IgD-negative memory B cell (primary cell): ENCODE data around the gene THSD4. TPM values are rescaled to one million over a fixed set of nuclear protein-coding genes. Genes with fewer than 3 reads are reported as not detected.

ENCODE experiments used
- H3K27ac Mint-ChIP-seq, 3 donors: one replicate each; pipeline ENCODE4 v1.8.0; 2020 to 2022; ENCODE audit warnings: mild to moderate bottlenecking in 3 of 3, mixed read lengths in 3 of 3, moderate library complexity in 1 of 3
- H3K27me3 Mint-ChIP-seq: one replicate; pipeline ENCODE4 v1.8.0; 2021; ENCODE audit warnings: mixed read lengths
- H3K36me3 Mint-ChIP-seq: one replicate; pipeline ENCODE4 v1.8.0; 2020; ENCODE audit warnings: mild to moderate bottlenecking, mixed read lengths
- H3K4me1 Mint-ChIP-seq, 3 donors: one replicate each; pipeline ENCODE4 v1.8.0; 2020 to 2022; ENCODE audit warnings: mixed read lengths in 3 of 3, mild to moderate bottlenecking in 1 of 3
- H3K4me3 Mint-ChIP-seq, 4 donors: one replicate each; pipeline ENCODE4 v1.8.0; 2020 to 2022; ENCODE audit warnings: mild to moderate bottlenecking in 4 of 4, mixed read lengths in 4 of 4, moderate library complexity in 3 of 4
- H3K9me3 Mint-ChIP-seq, 3 donors: one replicate each; pipeline ENCODE4 v1.8.0; 2020 to 2021; ENCODE audit warnings: mixed read lengths in 3 of 3, mild to moderate bottlenecking in 1 of 3
- polyA plus RNA-seq: library from polyadenylated mRNA; unstranded; fragments of 300-500 nt; fragmentation: Illumina TruSeq; gene quantifications from one replicate; pipeline ENCODE4 v1.2.3, GENCODE V29; 2021

The THSD4 gene
- polyA plus RNA-seq, 1 donor from 2014 or later = not detected

DNA sequence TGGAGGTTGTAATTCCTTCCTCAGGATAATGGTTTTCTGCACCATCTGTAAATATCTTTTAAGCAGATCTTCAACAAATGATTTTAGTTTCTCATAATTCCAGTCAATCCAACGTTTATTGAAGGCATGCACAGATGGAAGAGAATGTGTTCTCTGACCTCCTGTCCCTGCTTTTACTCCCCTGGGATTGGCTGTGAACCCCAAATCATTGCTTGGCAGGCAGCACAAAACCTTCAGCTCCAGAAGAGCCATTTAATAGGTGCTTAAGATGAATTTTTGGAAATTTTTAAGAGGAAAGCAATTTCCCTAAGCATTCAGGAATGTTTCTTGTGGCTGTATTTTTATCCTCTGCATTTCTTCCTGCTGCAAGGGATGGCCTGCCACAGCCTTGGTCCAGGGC, 25.5 kb upstream of the THSD4 start:
- Mint-ChIP-seq H3K4me3 (no peak overlapping the region), H3K9me3 (peaks cover 2 to 17% (median 12%) of the 10 kb centered on the region in 3 donors), H3K4me1 (no peaks in the 10 kb centered on the region), H3K27me3 (no peaks in the 10 kb centered on the region), H3K36me3 (no peaks in the 10 kb centered on the region), H3K27ac (no peak overlapping the region)

DNA sequence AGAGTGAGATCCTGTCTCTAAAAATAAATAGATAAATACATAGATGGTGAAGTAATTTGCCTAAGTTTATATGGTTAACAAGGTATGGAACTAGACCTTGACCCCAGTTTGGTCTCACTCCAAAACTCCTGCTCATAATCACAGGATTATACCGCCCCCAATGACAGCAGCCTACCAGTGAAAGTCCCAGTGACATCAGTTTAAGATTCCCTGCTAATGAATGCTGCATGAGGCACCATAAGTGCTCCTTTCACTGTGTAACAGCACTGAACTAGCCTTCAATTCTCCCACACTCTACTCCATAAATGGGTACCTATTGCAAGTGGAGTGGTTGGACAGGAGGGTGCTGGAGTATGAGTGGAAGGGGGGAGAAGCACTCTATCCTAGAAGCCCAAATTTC, 23.7 kb upstream of the THSD4 start:
- no peaks in the 10 kb centered on the region for H3K27me3 Mint-ChIP-seq
- H3K4me1 Mint-ChIP-seq = no peaks in the 10 kb centered on the region
- peaks cover 2 to 19% (median 12%) of the 10 kb centered on the region in 3 donors for H3K9me3 Mint-ChIP-seq

DNA sequence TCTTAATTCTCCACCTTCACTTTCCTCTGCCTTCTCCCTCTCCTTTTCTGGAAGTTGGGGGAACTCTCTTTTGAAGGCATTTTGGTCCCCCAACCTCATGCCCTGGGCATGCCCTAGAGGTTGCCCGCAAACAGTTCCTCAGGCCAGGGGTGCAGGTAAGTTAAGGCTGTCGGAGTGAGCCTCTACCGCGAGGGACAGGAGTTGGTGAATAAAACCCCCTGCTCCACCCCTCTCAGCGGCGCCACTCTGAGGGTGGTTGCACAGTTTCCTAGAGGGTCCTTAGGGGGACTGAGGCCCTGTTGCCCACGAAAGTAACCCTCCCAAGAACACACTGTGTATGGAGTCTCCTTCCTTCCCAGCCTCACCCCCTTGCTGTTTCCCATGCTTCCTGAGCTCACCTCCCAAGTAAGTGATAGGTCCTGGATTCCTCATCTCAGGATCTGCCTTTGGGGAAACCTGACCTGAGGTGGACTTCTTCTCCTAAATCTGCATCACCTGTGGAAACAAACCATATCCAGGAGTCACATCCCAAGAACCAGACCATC, 23.1 kb upstream of the THSD4 start:
- no peaks in the 10 kb centered on the region for H3K27me3 Mint-ChIP-seq
- H3K4me3 Mint-ChIP-seq = no peak overlapping the region
- no peak overlapping the region for H3K27ac Mint-ChIP-seq
- no peaks in the 10 kb centered on the region for H3K4me1 Mint-ChIP-seq
- peaks cover 0 to 18% (median 12%) of the 10 kb centered on the region in 3 donors for H3K9me3 Mint-ChIP-seq
- H3K36me3 Mint-ChIP-seq = no peaks in the 10 kb centered on the region

More for the DNA sequence above, 23.7 kb upstream of the THSD4 start:
- Mint-ChIP-seq H3K4me3 (peak overlapping the region in 1 of 4 donors; percentile 28), H3K36me3 (no peaks in the 10 kb centered on the region), H3K27ac (no peak overlapping the region)

DNA sequence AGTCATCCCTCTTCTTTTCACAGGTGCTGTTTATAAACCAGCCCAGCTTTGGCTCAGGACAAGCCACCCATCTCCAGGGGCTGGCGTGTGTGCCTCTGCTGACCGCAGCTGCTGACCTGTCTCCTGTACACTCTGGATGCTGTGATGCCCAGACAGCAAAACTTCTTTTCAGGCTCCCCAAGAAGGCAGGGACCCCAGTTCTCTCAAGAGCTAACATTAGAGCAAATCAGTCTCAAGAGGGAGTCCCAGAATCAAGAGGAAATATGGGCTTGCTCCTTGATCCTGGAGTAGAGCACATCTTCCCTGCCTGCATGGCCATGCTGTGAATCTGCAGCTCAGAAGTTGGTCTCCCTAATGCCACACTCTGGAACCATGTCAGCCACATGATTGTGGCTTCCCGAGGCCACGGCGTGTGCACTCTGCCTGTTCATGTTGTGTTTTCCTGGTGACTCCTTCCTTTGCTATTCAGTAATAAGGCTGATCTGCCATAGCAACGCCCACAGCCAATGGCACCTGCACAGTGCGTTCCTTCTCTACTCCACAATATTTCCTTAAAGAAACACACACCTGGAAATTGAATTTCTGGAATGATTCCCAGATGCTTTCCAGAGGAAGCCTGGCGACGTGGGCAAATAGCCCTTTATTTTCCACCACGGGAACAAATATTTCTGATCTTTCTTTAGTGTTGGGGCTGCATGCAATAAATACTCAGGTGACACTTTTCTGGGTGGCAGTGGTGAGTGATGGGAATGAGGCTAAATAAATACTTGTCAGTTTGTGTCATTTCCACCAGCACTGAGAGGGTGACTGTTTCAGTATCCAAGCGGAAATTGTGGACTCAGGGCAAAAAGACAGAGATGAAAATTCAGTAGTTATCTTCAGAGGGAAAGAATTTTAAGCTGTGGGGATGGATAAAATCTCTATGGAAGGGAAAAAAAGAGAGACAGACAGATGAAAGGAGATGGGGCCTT, 21.9 kb upstream of the THSD4 start:
- Mint-ChIP-seq H3K27me3 (no peaks in the 10 kb centered on the region), H3K27ac (peak overlapping the region in 1 of 3 donors; percentile 46), H3K4me3 (no peak overlapping the region), H3K9me3 (peaks cover 0 to 16% (median 10%) of the 10 kb centered on the region in 3 donors), H3K4me1 (no peaks in the 10 kb centered on the region), H3K36me3 (no peaks in the 10 kb centered on the region)

DNA sequence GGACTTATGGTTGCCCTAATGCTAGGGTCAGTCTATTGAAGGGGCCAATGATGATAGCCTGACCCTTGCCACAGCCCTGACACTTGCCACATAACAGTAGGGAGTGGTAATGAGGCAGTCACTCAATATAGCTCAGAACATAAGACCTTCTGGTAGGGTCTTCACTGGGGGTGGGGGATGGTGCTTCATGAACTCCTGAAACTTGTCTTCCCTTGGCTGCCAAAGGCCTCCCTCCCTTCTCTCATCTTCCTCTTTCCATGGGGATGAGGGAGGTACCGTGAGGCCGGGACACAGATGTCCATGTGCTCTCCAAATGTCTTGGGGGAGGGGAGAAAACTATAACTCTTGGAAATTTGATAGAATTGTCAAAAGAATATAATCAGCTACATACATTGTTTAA, 21.1 kb upstream of the THSD4 start:
- H3K36me3 Mint-ChIP-seq = no peaks in the 10 kb centered on the region
- no peak overlapping the region for H3K4me3 Mint-ChIP-seq
- H3K9me3 Mint-ChIP-seq = peaks cover 0 to 8% (median 4%) of the 10 kb centered on the region in 3 donors
- H3K27ac Mint-ChIP-seq = no peak overlapping the region
- H3K4me1 Mint-ChIP-seq = no peaks in the 10 kb centered on the region
- H3K27me3 Mint-ChIP-seq = peaks cover 2% of the 10 kb centered on the region

DNA sequence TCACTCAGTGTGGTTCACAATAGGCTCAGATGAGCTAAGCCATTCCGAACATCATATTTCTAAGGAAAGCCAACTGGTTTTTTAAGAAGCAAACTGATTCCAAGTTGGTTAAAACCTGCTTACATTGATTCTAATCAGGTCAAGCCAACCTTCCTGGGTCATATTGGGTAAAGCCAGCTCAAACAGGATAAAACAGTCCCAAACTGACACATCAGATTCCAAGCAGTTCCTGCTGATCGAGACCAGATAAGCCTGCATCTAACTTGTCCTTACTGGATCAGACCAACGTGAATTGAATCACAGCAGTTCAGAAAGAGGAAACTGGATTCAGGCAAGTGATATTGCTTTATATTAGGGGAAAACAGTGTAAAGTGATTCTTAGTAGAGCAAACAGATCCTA, 18.6 kb upstream of the THSD4 start:
- peaks cover 2% of the 10 kb centered on the region for H3K27me3 Mint-ChIP-seq
- no peak overlapping the region for H3K4me3 Mint-ChIP-seq
- H3K36me3 Mint-ChIP-seq = no peaks in the 10 kb centered on the region
- H3K27ac Mint-ChIP-seq = no peak overlapping the region
- no peaks in the 10 kb centered on the region for H3K4me1 Mint-ChIP-seq
- H3K9me3 Mint-ChIP-seq = peaks cover 0 to 4% (median 4%) of the 10 kb centered on the region in 3 donors

DNA sequence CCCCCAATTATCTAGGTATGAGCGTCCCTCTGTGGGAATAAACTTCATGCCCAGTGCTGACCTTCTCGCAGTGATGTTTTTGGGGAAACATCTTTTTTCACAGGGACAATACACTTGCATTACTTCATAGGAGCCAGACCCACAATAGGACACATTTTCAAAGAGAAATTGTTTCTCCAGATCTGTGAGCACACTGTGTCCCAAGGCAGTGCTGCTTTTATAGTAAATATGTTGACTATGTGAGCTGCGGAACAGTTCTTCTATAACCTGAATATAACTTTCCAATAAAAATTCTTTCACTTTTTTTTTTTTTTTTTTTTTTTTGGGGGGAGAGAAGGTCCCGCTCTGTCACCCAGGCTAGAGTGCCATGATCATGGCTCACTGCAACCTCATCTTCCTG, 17.4 kb upstream of the THSD4 start:
- Mint-ChIP-seq H3K9me3 (peaks cover 0 to 4% (median 3%) of the 10 kb centered on the region in 3 donors), H3K27ac (no peak overlapping the region), H3K36me3 (no peaks in the 10 kb centered on the region), H3K4me1 (no peaks in the 10 kb centered on the region), H3K4me3 (no peak overlapping the region), H3K27me3 (peaks cover 2% of the 10 kb centered on the region)

DNA sequence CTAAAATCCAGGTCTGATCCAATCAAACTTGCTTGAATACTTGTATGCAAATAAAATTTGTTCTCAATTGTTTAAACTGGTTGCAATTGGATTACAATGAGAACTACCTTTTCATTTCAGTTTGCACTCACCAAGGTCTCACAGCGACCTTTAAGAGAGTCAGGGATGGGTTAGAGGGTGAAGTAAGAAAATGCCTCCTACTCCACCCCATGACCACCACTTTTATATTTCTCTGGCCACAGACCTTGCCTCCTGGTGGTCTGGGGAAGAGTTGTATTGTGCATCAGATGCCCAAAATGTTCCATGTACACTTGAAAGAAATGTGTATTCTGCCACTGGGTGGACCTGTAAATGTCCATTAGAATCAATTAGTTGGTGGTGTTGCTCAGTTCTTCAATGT, 16.4 kb upstream of the THSD4 start:
- H3K4me3 Mint-ChIP-seq = no peak overlapping the region

DNA sequence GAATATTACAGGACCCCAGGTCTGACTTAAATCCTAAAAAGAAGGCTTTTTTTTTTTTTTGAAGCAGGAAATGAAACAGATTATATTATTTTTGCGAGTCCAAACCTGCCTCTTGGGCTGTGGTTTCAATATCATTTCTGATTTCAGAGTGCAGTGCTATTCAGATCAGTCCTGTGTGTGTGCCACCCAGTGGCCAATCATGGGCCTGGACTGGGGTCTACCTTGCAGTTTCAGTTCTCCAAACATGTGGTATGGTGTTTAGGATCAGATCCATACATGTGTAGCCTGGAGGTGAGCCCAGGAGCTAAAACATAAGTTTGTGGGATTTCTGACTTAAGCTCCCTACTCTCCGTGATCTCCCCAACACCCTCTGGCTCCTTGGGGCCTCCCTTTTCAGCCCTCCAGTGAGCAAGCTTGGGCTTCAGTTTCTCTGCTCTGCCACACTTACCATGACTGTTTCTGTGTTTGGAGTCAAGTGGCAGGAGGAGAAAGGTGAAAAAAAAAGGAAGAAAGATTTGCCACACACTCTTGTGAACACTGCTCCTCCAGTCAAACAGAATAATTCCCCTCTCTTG, 12.1 kb upstream of the THSD4 start:
- H3K27me3 Mint-ChIP-seq = peaks cover 2% of the 10 kb centered on the region
- H3K4me3 Mint-ChIP-seq = no peak overlapping the region
- H3K9me3 Mint-ChIP-seq = peaks cover 0 to 6% (median 0%) of the 10 kb centered on the region in 3 donors
- no peak overlapping the region for H3K27ac Mint-ChIP-seq
- no peaks in the 10 kb centered on the region for H3K4me1 Mint-ChIP-seq
- H3K36me3 Mint-ChIP-seq = no peaks in the 10 kb centered on the region

More for the DNA sequence above, 16.4 kb upstream of the THSD4 start:
- Mint-ChIP-seq H3K4me1 (no peaks in the 10 kb centered on the region), H3K9me3 (peaks cover 0 to 4% (median 0%) of the 10 kb centered on the region in 3 donors), H3K36me3 (no peaks in the 10 kb centered on the region), H3K27me3 (peaks cover 2% of the 10 kb centered on the region), H3K27ac (no peak overlapping the region)

DNA sequence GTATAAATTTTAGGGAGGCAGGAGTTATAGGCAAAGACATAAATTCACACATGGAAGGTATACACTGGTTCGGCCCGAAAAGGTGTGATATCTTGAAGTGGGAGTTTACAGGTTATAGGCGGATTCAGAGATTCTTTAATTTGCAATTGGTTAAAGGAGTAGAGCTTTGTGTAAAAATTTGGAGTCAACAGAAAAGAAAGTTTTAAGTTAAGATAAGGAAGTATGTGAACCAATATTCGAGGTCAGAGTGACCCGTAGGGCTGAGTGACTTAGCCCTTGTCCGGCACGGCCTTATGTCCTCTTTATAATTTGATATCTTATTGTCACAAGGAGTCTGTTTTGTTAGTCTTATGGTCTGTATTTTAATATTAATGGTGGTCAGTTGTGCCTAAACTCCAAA, 10.6 kb upstream of the THSD4 start:
- no peak overlapping the region for H3K27ac Mint-ChIP-seq
- H3K27me3 Mint-ChIP-seq = no peaks in the 10 kb centered on the region
- H3K36me3 Mint-ChIP-seq = no peaks in the 10 kb centered on the region
- peaks cover 0 to 6% (median 0%) of the 10 kb centered on the region in 3 donors for H3K9me3 Mint-ChIP-seq
- H3K4me1 Mint-ChIP-seq = no peaks in the 10 kb centered on the region
- no peak overlapping the region for H3K4me3 Mint-ChIP-seq

DNA sequence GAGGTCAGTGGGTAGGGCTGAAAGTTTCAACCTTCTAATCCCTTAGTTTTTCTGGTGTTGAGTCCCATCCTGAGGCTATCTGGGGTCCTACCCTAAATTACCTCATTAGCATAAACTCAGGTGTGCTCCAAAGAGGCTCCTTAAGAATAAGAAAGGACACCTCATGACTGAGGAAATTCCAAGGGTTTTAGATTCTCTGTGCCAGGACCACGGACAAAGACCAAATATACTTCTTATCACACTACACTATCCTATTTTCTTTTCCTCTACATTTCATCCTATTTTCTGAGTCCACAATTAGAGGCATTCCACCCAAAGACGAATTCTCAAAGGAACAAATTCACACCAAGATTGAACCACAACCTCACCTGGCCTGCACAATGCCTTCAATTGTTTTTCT, 9.8 kb upstream of the THSD4 start:
- H3K4me1 Mint-ChIP-seq = no peaks in the 10 kb centered on the region
- no peak overlapping the region for H3K27ac Mint-ChIP-seq
- peaks cover 0 to 6% (median 0%) of the 10 kb centered on the region in 3 donors for H3K9me3 Mint-ChIP-seq
- no peaks in the 10 kb centered on the region for H3K27me3 Mint-ChIP-seq
- H3K36me3 Mint-ChIP-seq = no peaks in the 10 kb centered on the region
- no peak overlapping the region for H3K4me3 Mint-ChIP-seq

DNA sequence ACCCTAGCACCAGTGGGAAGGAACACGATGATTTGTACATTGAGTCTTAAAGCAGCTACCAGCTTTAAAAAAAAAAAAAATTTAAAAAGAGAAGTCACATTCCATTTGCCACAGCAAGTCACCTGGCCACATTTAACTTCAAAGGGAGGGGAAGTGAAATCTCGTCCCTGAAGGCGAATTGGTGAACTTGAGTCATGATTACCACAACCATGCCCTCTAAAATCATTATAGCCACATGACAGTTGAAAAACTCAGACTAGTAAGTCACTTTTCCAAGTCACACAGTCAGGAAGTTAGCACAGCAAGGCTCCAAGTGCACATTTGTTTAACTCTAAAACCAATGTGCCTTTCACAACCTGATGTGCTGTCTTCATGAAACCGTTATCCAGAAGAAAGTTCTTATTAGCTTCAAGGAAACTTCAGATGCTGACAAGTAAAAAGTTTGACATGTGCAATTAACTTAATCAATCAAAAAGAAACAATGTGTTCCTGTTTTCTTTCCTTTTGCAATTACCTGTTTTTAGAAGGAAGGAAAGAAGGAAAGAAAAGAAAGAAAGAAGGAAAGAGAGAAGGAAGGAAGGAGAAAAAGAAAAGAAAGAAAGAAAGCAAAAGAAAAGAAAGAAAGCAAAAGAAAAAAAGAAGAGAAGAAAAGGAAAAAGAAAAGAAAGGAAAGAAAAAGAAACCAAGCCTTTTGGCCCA, 8.3 kb upstream of the THSD4 start:
- no peaks in the 10 kb centered on the region for H3K36me3 Mint-ChIP-seq
- H3K27me3 Mint-ChIP-seq = no peaks in the 10 kb centered on the region
- H3K4me3 Mint-ChIP-seq = no peak overlapping the region
- no peak overlapping the region for H3K27ac Mint-ChIP-seq
- H3K4me1 Mint-ChIP-seq = no peaks in the 10 kb centered on the region
- peaks cover 0 to 6% (median 0%) of the 10 kb centered on the region in 3 donors for H3K9me3 Mint-ChIP-seq

DNA sequence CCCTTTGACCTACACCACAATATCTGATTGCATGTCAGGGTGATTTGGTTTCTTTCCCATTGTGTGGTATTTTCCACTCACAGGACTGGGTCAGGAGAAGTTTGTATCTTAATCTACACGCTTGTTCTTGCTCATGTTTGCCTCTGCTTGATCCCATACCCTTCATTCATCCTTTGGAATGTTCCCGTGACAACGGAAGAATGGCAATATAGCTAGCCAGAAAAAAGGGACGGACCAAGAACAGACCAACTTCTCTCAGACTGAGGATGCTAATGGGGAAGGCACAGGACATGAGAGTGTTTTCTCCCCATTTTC, 7.8 kb upstream of the THSD4 start:
- H3K27me3 Mint-ChIP-seq = no peaks in the 10 kb centered on the region
- H3K4me3 Mint-ChIP-seq = no peak overlapping the region
- H3K4me1 Mint-ChIP-seq = no peaks in the 10 kb centered on the region
- H3K36me3 Mint-ChIP-seq = no peaks in the 10 kb centered on the region
- H3K9me3 Mint-ChIP-seq = peaks cover 0 to 6% (median 0%) of the 10 kb centered on the region in 3 donors
- no peak overlapping the region for H3K27ac Mint-ChIP-seq

DNA sequence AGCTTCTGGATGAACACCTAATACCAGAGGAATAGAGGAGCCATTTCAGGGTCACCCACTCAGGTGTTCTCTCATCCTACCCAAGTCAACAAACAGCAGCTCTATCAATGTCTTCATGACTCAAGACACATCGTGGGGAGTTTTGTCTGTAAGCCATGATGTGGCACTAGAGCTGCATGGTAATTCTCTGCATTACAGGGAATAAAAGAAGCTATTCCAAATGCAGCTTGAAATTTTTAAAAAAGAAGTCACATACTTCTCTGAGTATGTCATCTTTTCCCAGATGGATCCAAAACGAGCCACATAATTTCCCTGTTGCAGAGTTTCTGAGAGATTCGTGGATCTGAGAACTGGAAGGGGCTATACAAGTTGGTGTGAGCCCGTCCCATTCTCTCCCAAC, 6.1 kb upstream of the THSD4 start:
- Mint-ChIP-seq H3K27me3 (no peaks in the 10 kb centered on the region), H3K36me3 (no peaks in the 10 kb centered on the region)

DNA sequence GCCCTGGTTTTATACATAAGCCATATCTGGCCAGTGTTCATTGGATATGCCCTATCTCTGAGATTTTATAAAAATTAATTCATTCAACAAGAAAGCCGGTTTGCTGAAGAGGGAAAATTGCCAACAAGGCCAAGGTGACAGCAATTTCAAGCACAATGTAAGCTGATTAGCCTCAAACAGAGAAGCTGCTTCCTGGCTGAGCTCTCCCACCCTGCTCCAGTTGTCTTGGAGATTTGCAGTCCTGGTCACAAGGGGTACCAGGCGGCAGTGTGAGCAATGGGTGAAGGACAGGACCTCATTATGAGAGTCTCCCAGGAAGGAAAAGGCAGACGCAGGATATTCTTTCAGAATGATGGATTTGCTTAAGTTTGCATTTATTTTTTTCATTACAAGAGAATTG, 5.4 kb upstream of the THSD4 start:
- H3K4me1 Mint-ChIP-seq = no peaks in the 10 kb centered on the region
- H3K4me3 Mint-ChIP-seq = no peak overlapping the region
- peaks cover 0 to 3% (median 0%) of the 10 kb centered on the region in 3 donors for H3K9me3 Mint-ChIP-seq
- peaks cover 3% of the 10 kb centered on the region for H3K27me3 Mint-ChIP-seq
- H3K36me3 Mint-ChIP-seq = no peaks in the 10 kb centered on the region
- H3K27ac Mint-ChIP-seq = no peak overlapping the region

More for the DNA sequence above, 6.1 kb upstream of the THSD4 start:
- Mint-ChIP-seq H3K4me3 (no peak overlapping the region), H3K27ac (no peak overlapping the region), H3K9me3 (peaks cover 0 to 3% (median 0%) of the 10 kb centered on the region in 3 donors), H3K4me1 (no peaks in the 10 kb centered on the region)
